DOHH2 (cell line): ENCODE results near the gene CEMIP2.

Source experiments
- H3F3A ChIP-seq: fragments of 200-600 bp; sonication (generic), shearing (Covaris generic); 2 replicates; pipeline ENCODE4 v1.6.0; 2016; ENCODE audit warnings: antibody characterized with exemption, mild to moderate bottlenecking; ENCODE audit not compliant: control insufficient read depth, insufficient read depth
- H3K27ac ChIP-seq: fragments of 200-600 bp; sonication (generic); 2 replicates; pipeline ENCODE4 v1.5.1; 2014; ENCODE audit warnings: low read depth, mild to moderate bottlenecking, low read length, moderate library complexity
- H3K27me3 ChIP-seq: fragments of 200-600 bp; sonication (generic); 2 replicates; pipeline ENCODE4 v1.6.1; 2014; ENCODE audit warnings: mild to moderate bottlenecking, low read length, mixed read lengths; ENCODE audit not compliant: control insufficient read depth
- H3K36me3 ChIP-seq: fragments of 200-600 bp; sonication (generic); 2 replicates; pipeline ENCODE4 v1.6.1; 2014; ENCODE audit warnings: mild to moderate bottlenecking, low read length, moderate library complexity, mixed read lengths; ENCODE audit not compliant: control insufficient read depth
- H3K4me1 ChIP-seq: fragments of 200-600 bp; sonication (generic); 2 replicates; pipeline ENCODE4 v1.6.1; 2014; ENCODE audit warnings: mild to moderate bottlenecking, low read length, mixed read lengths; ENCODE audit not compliant: control insufficient read depth
- H3K4me2 ChIP-seq: fragments of 200-600 bp; sonication (generic); 2 replicates; pipeline ENCODE4 v1.6.0; 2014; ENCODE audit warnings: mild to moderate bottlenecking, low read length, moderate library complexity
- H3K4me3 ChIP-seq: fragments of 200-600 bp; sonication (generic); 2 replicates; pipeline ENCODE4 v1.5.1; 2014; ENCODE audit warnings: mild to moderate bottlenecking, low read length, mixed read lengths
- H3K79me2 ChIP-seq: fragments of 200-600 bp; sonication (generic); 2 replicates; pipeline ENCODE4 v1.6.1; 2014; ENCODE audit warnings: mild to moderate bottlenecking, low read length, mixed read lengths; ENCODE audit not compliant: control insufficient read depth
- H3K9me2 ChIP-seq: fragments of 200-600 bp; sonication (generic); replicated peaks from 2 replicates; pipeline ENCODE4 v1.6.1; 2014; ENCODE audit warnings: mild to moderate bottlenecking, low read length, mixed read lengths; ENCODE audit not compliant: control insufficient read depth
- H3K9me3 ChIP-seq: fragments of 200-600 bp; sonication (generic); 2 replicates; pipeline ENCODE4 v1.6.1; 2014; ENCODE audit warnings: antibody characterized with exemption, low read length, mixed read lengths; ENCODE audit not compliant: control insufficient read depth, insufficient read depth
- H4K20me1 ChIP-seq: fragments of 200-600 bp; sonication (generic); 2 replicates; pipeline ENCODE4 v1.6.0; 2014; ENCODE audit warnings: low read depth, mild to moderate bottlenecking, antibody characterized with exemption, low read length, moderate library complexity; ENCODE audit not compliant: control insufficient read depth, insufficient read depth
- CTCF ChIP-seq: fragments of 200-600 bp; sonication (generic); IDR thresholded peaks from one replicate; pipeline ENCODE4 v1.5.1; 2014; ENCODE audit warnings: antibody characterized with exemption, mild to moderate bottlenecking, low read depth, low read length; ENCODE audit not compliant: poor library complexity, severe bottlenecking
- EZH2phosphoT487 ChIP-seq: fragments of 200-600 bp; sonication (generic); IDR thresholded peaks from 2 replicates; pipeline ENCODE4 v1.6.1; 2017; ENCODE audit warnings: borderline replicate concordance, mild to moderate bottlenecking, antibody characterized with exemption, low read length, moderate library complexity, mixed read lengths

The CEMIP2 gene

GRCh38 chr9:71690063-71690688 is 78.1 kb downstream of the CEMIP2 start:
- no peak for TF ChIP-seq CTCF
- no peak for TF ChIP-seq EZH2phosphoT487
- Histone ChIP-seq H3K4me1 (peaks cover 7% of the 10 kb centered on the region), H3K27ac (no peak overlapping the region), H3F3A (no peaks in the 10 kb centered on the region), H3K79me2 (no peaks in the 10 kb centered on the region), H3K9me2 (no peaks in the 10 kb centered on the region), H3K27me3 (no peaks in the 10 kb centered on the region), H3K4me3 (no peak overlapping the region), H3K36me3 (no peaks in the 10 kb centered on the region), H4K20me1 (no peaks in the 10 kb centered on the region), H3K9me3 (no peaks in the 10 kb centered on the region), H3K4me2 (no peak overlapping the region)

- Histone ChIP-seq H3K9me3 (no peaks in the 10 kb centered on the region), H3K27me3 (no peaks in the 10 kb centered on the region), H3K27ac (no peak overlapping the region), H3F3A (no peaks in the 10 kb centered on the region), H4K20me1 (no peaks in the 10 kb centered on the region), H3K79me2 (no peaks in the 10 kb centered on the region), H3K36me3 (no peaks in the 10 kb centered on the region), H3K4me2 (no peak overlapping the region), H3K4me1 (peaks cover 13% of the 10 kb centered on the region), H3K4me3 (no peak overlapping the region), H3K9me2 (no peaks in the 10 kb centered on the region)
- TF ChIP-seq EZH2phosphoT487 (no peak), CTCF (no peak)
These were observed 80.6 kb downstream of the CEMIP2 start for GRCh38 chr9:71687676-71688075.

- Histone ChIP-seq H3K9me3 (no peaks in the 10 kb centered on the region), H4K20me1 (no peaks in the 10 kb centered on the region), H3K4me3 (no peak overlapping the region), H3K27ac (no peak overlapping the region), H3K9me2 (no peaks in the 10 kb centered on the region), H3F3A (no peaks in the 10 kb centered on the region), H3K4me1 (peaks cover 27% of the 10 kb centered on the region), H3K4me2 (no peak overlapping the region), H3K79me2 (no peaks in the 10 kb centered on the region), H3K27me3 (no peaks in the 10 kb centered on the region), H3K36me3 (no peaks in the 10 kb centered on the region)
- TF ChIP-seq CTCF = no peak
- no peak for TF ChIP-seq EZH2phosphoT487
These were observed 82.3 kb downstream of the CEMIP2 start for GRCh38 chr9:71685988-71686387.

GRCh38 chr9:71685394-71685793 is 82.9 kb downstream of the CEMIP2 start:
- TF ChIP-seq CTCF = no peak
- H3K4me3 ChIP-seq = no peak overlapping the region
- peaks cover 33% of the 10 kb centered on the region for H3K4me1 ChIP-seq
- H3F3A ChIP-seq = no peaks in the 10 kb centered on the region
- H3K27ac ChIP-seq = no peak overlapping the region
- H3K36me3 ChIP-seq = no peaks in the 10 kb centered on the region
- peak overlapping the region; percentile 26 for H3K4me2 ChIP-seq
- H3K79me2 ChIP-seq = no peaks in the 10 kb centered on the region
- H3K9me2 ChIP-seq = no peaks in the 10 kb centered on the region
- H3K27me3 ChIP-seq = no peaks in the 10 kb centered on the region
- H3K9me3 ChIP-seq = no peaks in the 10 kb centered on the region
- no peaks in the 10 kb centered on the region for H4K20me1 ChIP-seq
